Activated naive CD4-positive, alpha-beta T cell treated with anti-CD3 and anti-CD28 coated beads for 36 hours (primary cell): Measurements from ENCODE around the gene ALDH3B2. TPM values are rescaled to one million over a fixed set of nuclear protein-coding genes. Genes with fewer than 3 reads are reported as not detected.

Experiments
- CTCF ChIA-PET: fragments of 350-600 bp; sonication (Branson Sonifier 250); formaldehyde crosslinking; loops from one replicate; lab custom pipeline; 2021; ENCODE audit warnings: antibody characterized with exemption; lab: Charles Lee
- DNase-seq: peaks from one replicate; pipeline ENCODE4 v3.0.0-alpha.2; 2020
- H3K27ac Mint-ChIP-seq: one replicate; pipeline ENCODE4 v1.8.0; 2021; ENCODE audit warnings: mild to moderate bottlenecking, mixed read lengths
- H3K27me3 Mint-ChIP-seq: one replicate; pipeline ENCODE4 v1.8.0; 2021; ENCODE audit warnings: low read depth, mixed read lengths
- H3K36me3 Mint-ChIP-seq: one replicate; pipeline ENCODE4 v1.8.0; 2021; ENCODE audit warnings: low read depth, mixed read lengths
- H3K4me1 Mint-ChIP-seq: one replicate; pipeline ENCODE4 v1.8.0; 2021; ENCODE audit warnings: low read depth, mixed read lengths
- H3K4me3 Mint-ChIP-seq: one replicate; pipeline ENCODE4 v1.8.0; 2021; ENCODE audit warnings: mild to moderate bottlenecking, moderate library complexity, mixed read lengths
- H3K9me3 Mint-ChIP-seq: one replicate; pipeline ENCODE4 v1.8.0; 2021; ENCODE audit warnings: mixed read lengths
- intact Hi-C: fragments of 100-400 bp; cut with micrococcal nuclease; formaldehyde crosslinking; loops from one replicate; pipeline ENCODE4 v1.15.1; 2023
- total RNA-seq, 2 experiments: library from RNA; stranded (reverse); gene quantifications; one replicate each; pipeline ENCODE4 v1.2.3, GENCODE V29; 2021

ALDH3B2 gene
- total RNA-seq, 2 experiments from 2014 or later = not detected

DNA sequence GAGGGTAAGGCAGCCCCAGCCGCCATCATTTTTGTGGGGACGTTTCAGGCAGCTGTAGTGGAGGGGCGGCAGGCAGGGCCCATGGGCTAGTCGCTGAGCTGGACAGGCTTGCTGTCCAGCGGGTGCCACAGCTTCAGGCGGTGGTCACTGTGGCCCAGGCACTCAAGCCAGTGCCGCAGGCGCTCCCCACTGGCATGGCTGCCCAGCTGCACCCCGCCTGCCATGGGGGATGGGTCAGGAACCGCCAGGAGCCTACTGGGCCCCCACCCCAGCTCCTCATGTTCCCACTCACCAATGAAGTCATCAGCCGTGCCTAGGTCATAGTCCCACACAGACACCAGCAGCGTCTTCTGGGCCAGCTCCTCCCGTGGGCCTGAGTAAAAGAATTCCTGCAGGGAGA lies 61.7 kb downstream of the ALDH3B2 start:
- CTCF ChIA-PET = interaction anchor here (1.5 kb wide), 1 partner anchor 29 kb away, joined by 8 read pairs; the partner anchor contains the start of gene GSTP1
- intact Hi-C loops = loop anchor here (10.0 kb wide), 1 partner anchor 422 kb away; the partner anchor contains the start of genes NDUFS8 and TCIRG1
- H3K9me3 Mint-ChIP-seq = no peaks in the 10 kb centered on the region
- peak overlapping the region; percentile 98 for H3K27ac Mint-ChIP-seq
- peaks cover 20% of the 10 kb centered on the region for H3K36me3 Mint-ChIP-seq
- DNase-seq = no peak
- H3K4me3 Mint-ChIP-seq = no peak overlapping the region
- H3K4me1 Mint-ChIP-seq = peaks cover 36% of the 10 kb centered on the region
- no peaks in the 10 kb centered on the region for H3K27me3 Mint-ChIP-seq

Other genes starting within 250 kb of the ALDH3B2 start
- 10 to 100 TPM; 50.7 to 51.2 TPM for gene RPS6KB2, start 246.1 kb downstream of the ALDH3B2 start, total RNA-seq
- 10 to 100 TPM; 56.8 to 62.4 TPM for gene PTPRCAP, start 236.9 kb downstream of the ALDH3B2 start, total RNA-seq
- gene CORO1B, start 231.1 kb downstream of the ALDH3B2 start, total RNA-seq = 100 to 1,000 TPM; 298 to 305 TPM
- gene GPR152, start 221.9 kb downstream of the ALDH3B2 start, total RNA-seq = not detected
- gene CABP4, start 219.3 kb downstream of the ALDH3B2 start, total RNA-seq = 1 to 10 TPM; 1.4 to 2.3 TPM
- gene TMEM134, start 205.4 kb downstream of the ALDH3B2 start, total RNA-seq = 10 to 100 TPM; 52.6 to 56.1 TPM
- 100 to 1,000 TPM; 163 to 166 TPM for gene AIP, start 191.6 kb downstream of the ALDH3B2 start, total RNA-seq
- gene PITPNM1, start 169.3 kb downstream of the ALDH3B2 start, total RNA-seq = 100 to 1,000 TPM; 112 to 127 TPM
- 10 to 100 TPM; 53.7 to 55.1 TPM for gene CDK2AP2, start 166.5 kb downstream of the ALDH3B2 start, total RNA-seq
- not detected for gene CABP2, start 151.2 kb downstream of the ALDH3B2 start, total RNA-seq
- gene GSTP1, start 90.8 kb downstream of the ALDH3B2 start, total RNA-seq = 100 to 1,000 TPM; 398 to 403 TPM
- 100 to 1,000 TPM; 347 to 356 TPM for gene NDUFV1, start 67.7 kb downstream of the ALDH3B2 start, total RNA-seq
- 10 to 100 TPM; 29.7 to 30.4 TPM for gene NUDT8, start 44.7 kb downstream of the ALDH3B2 start, total RNA-seq
- not detected for gene TBX10, start 34.9 kb downstream of the ALDH3B2 start, total RNA-seq
- not detected for gene ACY3, start 23.9 kb downstream of the ALDH3B2 start, total RNA-seq